Thyroid gland (tissue), 4 donors: Measurements from ENCODE around the gene ERCC1. TPM values are rescaled to one million over a fixed set of nuclear protein-coding genes. Genes with fewer than 3 reads are reported as not detected.
A peak's percentile ranks its signal among the peaks of the same experiment; 100 is the strongest.

Source experiments
- DNase-seq, 2 donors: peaks; one replicate each; pipeline ENCODE4 v3.0.0-alpha.2; 2019
- H3K27ac ChIP-seq, 3 donors: fragments of 200-600 bp; sonication (generic); 1 replicate in 2 of 3; 2 replicates in 1 of 3; pipeline ENCODE4 v1.5.1; 2016 to 2019; ENCODE audit warnings: mild to moderate bottlenecking in 1 of 3, moderate library complexity in 1 of 3
- H3K27me3 ChIP-seq: fragments of 200-600 bp; sonication (generic); one replicate; pipeline ENCODE4 v1.5.1; 2019
- H3K36me3 ChIP-seq, 2 donors: fragments of 200-600 bp; sonication (generic); one replicate each; pipeline ENCODE4 v1.5.1; 2016 to 2019
- H3K4me1 ChIP-seq, 2 donors: fragments of 200-600 bp; sonication (generic); one replicate each; pipeline ENCODE4 v1.5.1; 2017 to 2019
- H3K4me3 ChIP-seq, 3 donors: fragments of 200-600 bp; sonication (generic); replicated peaks in 1 of 3; 1 replicate in 2 of 3; 2 replicates in 1 of 3; pipeline ENCODE4 v1.5.1; 2016; ENCODE audit warnings: mild to moderate bottlenecking in 1 of 3
- H3K9me3 ChIP-seq: fragments of 200-600 bp; sonication (generic); one replicate; pipeline ENCODE4 v1.5.1; 2017
- CTCF ChIP-seq, 6 experiments: fragments of 200-600 bp in 3 of 6; fragments of 450-650 bp in 3 of 6; sonication (generic) in 3 of 6; IDR thresholded peaks; one replicate each; pipeline ENCODE4 v1.5.1; 2016 to 2019; ENCODE audit warnings: antibody characterized with exemption in 6 of 6, mild to moderate bottlenecking in 2 of 6, inconsistent platforms in 1 of 6, moderate library complexity in 1 of 6
- POLR2A ChIP-seq, 2 donors: fragments of 450-650 bp; IDR thresholded peaks; one replicate each; pipeline ENCODE4 v1.6.1; 2017; ENCODE audit warnings: antibody characterized with exemption in 2 of 2, mild to moderate bottlenecking in 2 of 2, moderate library complexity in 1 of 2
- WGBS, 2 donors: methylation state at CpG; one replicate each; pipeline ENCODE4 v1.1.5; 2017; 5-methylcytosine and 5-hydroxymethylcytosine counted together
- intact Hi-C: fragments of 100-400 bp; cut with DNase I; formaldehyde crosslinking; loops from one replicate; pipeline ENCODE4 v1.15.1; 2023
- total RNA-seq, 4 donors: library from RNA; depleted of rRNA; stranded (reverse); fragments of >200 nt; gene quantifications; one replicate each; pipeline ENCODE4 v1.2.3, GENCODE V29; 2016

ERCC1 gene
- total RNA-seq, 4 donors from 2014 or later: 89.1 to 157 (median 113) TPM

GRCh38 chr19:45440873-45441654 is 17.3 kb upstream of the ERCC1 start:
- 86 to 90% methylated on average over 8 to 9 of the region's 9 CpGs for WGBS, 2 donors

GRCh38 chr19:45440259-45440638 is 16.5 kb upstream of the ERCC1 start:
- Histone ChIP-seq H3K36me3 (no peaks in the 10 kb centered on the region), H3K4me1 (peaks cover 14 to 17% of the 10 kb centered on the region in 2 donors), H3K27ac (peak overlapping the region; percentile 95 to 97 (median 96)), H3K27me3 (no peaks in the 10 kb centered on the region), H3K9me3 (no peaks in the 10 kb centered on the region), H3K4me3 (peak overlapping the region in 1 of 3 donors; percentile 61)
- intact Hi-C loops: loop anchor here (2.0 kb wide), 1 partner anchor 37 kb away; no protein-coding TSS in a partner anchor
- 64 to 67% methylated on average over 9 of the region's 9 CpGs for WGBS, 2 donors
- TF ChIP-seq CTCF (IDR thresholded peaks at IDR 0.05) (no peak), POLR2A (IDR thresholded peaks at IDR 0.05) (no peak)
- no peak for DNase-seq

More at GRCh38 chr19:45440873-45441654, 17.3 kb upstream of the ERCC1 start:
- TF ChIP-seq POLR2A (IDR thresholded peaks at IDR 0.05) (no peak), CTCF (IDR thresholded peaks at IDR 0.05) (no peak)
- no peak for DNase-seq
- no peaks in the 10 kb centered on the region for H3K36me3 ChIP-seq
- H3K27me3 ChIP-seq: no peaks in the 10 kb centered on the region
- H3K4me1 ChIP-seq: peaks cover 14 to 17% of the 10 kb centered on the region in 2 donors
- H3K9me3 ChIP-seq: no peaks in the 10 kb centered on the region
- H3K4me3 ChIP-seq: no peak overlapping the region
- intact Hi-C loops: loop anchor here (2.0 kb wide), 1 partner anchor 36 kb away; no protein-coding TSS in a partner anchor
- H3K27ac ChIP-seq: peak overlapping the region in 2 of 3 donors; percentile 95 to 97

GRCh38 chr19:45439569-45440258 is 16.0 kb upstream of the ERCC1 start:
- TF ChIP-seq POLR2A (IDR thresholded peaks at IDR 0.05) (peak in 1 of 2 donors; percentile 22), CTCF (IDR thresholded peaks at IDR 0.05) (peak; percentile 80 to 100 (median 98))
- peaks cover 10 to 16% of the 10 kb centered on the region in 2 donors for H3K4me1 ChIP-seq
- intact Hi-C loops: loop anchor here (2.0 kb wide), 1 partner anchor 37 kb away; no protein-coding TSS in a partner anchor
- 1% methylated on average over 34 to 37 of the region's 78 CpGs for WGBS, 2 donors
- DNase-seq: peak; percentile 75 to 78
- no peaks in the 10 kb centered on the region for H3K27me3 ChIP-seq
- peak overlapping the region in 2 of 3 donors; percentile 61 to 87 for H3K4me3 ChIP-seq
- no peaks in the 10 kb centered on the region for H3K9me3 ChIP-seq
- peak overlapping the region; percentile 95 to 97 (median 96) for H3K27ac ChIP-seq
- H3K36me3 ChIP-seq: no peaks in the 10 kb centered on the region

- H3K36me3 ChIP-seq: no peaks in the 10 kb centered on the region
- DNase-seq: no peak
- TF ChIP-seq POLR2A (IDR thresholded peaks at IDR 0.05) (no peak), CTCF (IDR thresholded peaks at IDR 0.05) (no peak)
- H3K9me3 ChIP-seq: no peaks in the 10 kb centered on the region
- intact Hi-C loops: no loop called here
- H3K4me1 ChIP-seq: peaks cover 6 to 11% of the 10 kb centered on the region in 2 donors
- WGBS, 2 donors: 35 to 37% methylated on average over 10 of the region's 10 CpGs
- H3K4me3 ChIP-seq: peak overlapping the region in 1 of 3 donors; percentile 61
- H3K27me3 ChIP-seq: no peaks in the 10 kb centered on the region
- H3K27ac ChIP-seq: peak overlapping the region; percentile 95 to 97 (median 96)
Observed at GRCh38 chr19:45439190-45439568, 15.5 kb upstream of the ERCC1 start.
